ENCODE results near the gene ARHGEF10L. TPM values are rescaled to one million over a fixed set of nuclear protein-coding genes. Genes with fewer than 3 reads are reported as not detected.

ARHGEF10L gene
- total RNA-seq, 2 experiments from 2014 or later, result not detected

DNA sequence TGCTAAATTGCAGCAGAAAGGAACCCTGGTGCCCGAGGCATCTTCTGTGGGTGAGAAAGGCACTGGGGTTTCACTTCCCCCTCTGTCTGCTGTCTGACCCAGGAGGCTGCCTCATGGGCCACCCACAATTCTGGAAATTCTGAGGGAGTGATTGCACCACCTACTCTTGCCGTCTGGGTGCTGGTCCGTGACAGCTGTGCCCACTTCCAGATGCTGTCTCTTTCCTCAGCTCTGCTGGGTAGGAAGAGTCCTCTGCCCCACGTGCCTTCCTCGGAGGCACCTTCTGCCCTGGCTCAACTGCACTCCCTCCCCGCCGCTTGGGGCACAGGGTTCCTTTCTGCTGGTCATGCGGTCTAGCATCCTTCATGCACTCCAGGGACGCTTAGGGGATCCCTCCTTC is 96.3 kb downstream of the ARHGEF10L start:
- TF ChIP-seq, protein P1, sequence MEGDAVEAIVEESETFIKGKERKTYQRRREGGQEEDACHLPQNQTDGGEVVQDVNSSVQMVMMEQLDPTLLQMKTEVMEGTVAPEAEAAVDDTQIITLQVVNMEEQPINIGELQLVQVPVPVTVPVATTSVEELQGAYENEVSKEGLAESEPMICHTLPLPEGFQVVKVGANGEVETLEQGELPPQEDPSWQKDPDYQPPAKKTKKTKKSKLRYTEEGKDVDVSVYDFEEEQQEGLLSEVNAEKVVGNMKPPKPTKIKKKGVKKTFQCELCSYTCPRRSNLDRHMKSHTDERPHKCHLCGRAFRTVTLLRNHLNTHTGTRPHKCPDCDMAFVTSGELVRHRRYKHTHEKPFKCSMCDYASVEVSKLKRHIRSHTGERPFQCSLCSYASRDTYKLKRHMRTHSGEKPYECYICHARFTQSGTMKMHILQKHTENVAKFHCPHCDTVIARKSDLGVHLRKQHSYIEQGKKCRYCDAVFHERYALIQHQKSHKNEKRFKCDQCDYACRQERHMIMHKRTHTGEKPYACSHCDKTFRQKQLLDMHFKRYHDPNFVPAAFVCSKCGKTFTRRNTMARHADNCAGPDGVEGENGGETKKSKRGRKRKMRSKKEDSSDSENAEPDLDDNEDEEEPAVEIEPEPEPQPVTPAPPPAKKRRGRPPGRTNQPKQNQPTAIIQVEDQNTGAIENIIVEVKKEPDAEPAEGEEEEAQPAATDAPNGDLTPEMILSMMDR (IDR thresholded peaks at IDR 0.05), result no peak
- ChIA-PET POLR2A (no interaction called here), CTCF (no interaction called here)
- Mint-ChIP-seq H3K9me3 (no peaks in the 10 kb centered on the region), H3K27ac (no peak overlapping the region), H3K27me3 (no peaks in the 10 kb centered on the region), H3K36me3 (ENCODE audit: low read depth) (no peaks in the 10 kb centered on the region), H3K4me3 (no peak overlapping the region), H3K4me1 (ENCODE audit: low read depth) (no peaks in the 10 kb centered on the region)
- DNase-seq (no peak), ATAC-seq (no peak)
- intact Hi-C loops (cut with micrococcal nuclease), result no loop called here

DNA sequence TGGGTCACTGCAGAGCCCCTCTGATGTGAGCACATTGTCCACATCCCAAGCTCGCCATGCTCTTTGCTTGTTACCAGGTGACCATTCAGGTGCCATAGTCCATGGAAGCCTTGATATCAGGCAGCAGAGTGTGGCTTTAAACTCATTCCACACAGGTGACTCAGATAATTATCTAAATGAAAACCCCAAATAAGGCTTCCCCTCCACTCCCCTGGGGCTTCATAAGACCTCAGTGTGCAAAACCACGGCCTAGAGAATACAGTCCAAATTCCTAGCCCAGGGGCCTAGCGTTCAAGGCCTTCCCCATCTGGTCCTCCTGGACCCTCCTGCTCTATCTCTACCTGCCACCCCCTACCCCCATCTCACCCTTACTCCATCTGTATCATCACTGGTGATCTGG is 97.1 kb downstream of the ARHGEF10L start:
- Mint-ChIP-seq H3K27me3 (no peaks in the 10 kb centered on the region), H3K9me3 (no peaks in the 10 kb centered on the region), H3K36me3 (ENCODE audit: low read depth) (no peaks in the 10 kb centered on the region), H3K4me1 (ENCODE audit: low read depth) (no peaks in the 10 kb centered on the region), H3K27ac (no peak overlapping the region), H3K4me3 (no peak overlapping the region)
- ChIA-PET POLR2A (no interaction called here), CTCF (no interaction called here)
- TF ChIP-seq, protein P1 (IDR thresholded peaks at IDR 0.05), result no peak
- DNase-seq (no peak), ATAC-seq (no peak)
- intact Hi-C loops (cut with micrococcal nuclease), result no loop called here

DNA sequence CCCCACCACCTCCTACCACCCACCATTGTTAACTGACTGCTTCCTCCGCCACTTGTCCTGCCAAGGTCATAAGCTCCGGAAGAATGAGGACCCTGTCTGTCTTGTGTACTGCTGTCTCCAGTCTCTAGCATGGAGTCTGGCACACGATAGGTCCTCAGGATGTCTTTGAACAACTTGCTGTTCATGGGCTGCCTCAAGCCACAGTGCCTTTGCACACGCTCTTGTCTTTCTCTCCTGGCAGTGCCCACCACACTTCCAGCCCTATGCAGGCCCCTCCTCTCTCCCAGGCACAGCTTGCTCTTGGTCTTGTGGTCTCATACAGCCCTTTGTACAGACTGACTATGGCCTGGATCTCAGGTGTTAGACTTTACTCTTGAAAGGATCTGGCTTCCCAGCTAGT is 97.6 kb downstream of the ARHGEF10L start:
- intact Hi-C loops (cut with micrococcal nuclease), result no loop called here
- TF ChIP-seq, protein P1 (IDR thresholded peaks at IDR 0.05), result no peak
- Mint-ChIP-seq H3K4me3 (no peak overlapping the region), H3K36me3 (ENCODE audit: low read depth) (no peaks in the 10 kb centered on the region), H3K9me3 (no peaks in the 10 kb centered on the region), H3K4me1 (ENCODE audit: low read depth) (no peaks in the 10 kb centered on the region), H3K27ac (no peak overlapping the region), H3K27me3 (no peaks in the 10 kb centered on the region)
- ATAC-seq (no peak), DNase-seq (no peak)
- ChIA-PET CTCF (no interaction called here), POLR2A (no interaction called here)

DNA sequence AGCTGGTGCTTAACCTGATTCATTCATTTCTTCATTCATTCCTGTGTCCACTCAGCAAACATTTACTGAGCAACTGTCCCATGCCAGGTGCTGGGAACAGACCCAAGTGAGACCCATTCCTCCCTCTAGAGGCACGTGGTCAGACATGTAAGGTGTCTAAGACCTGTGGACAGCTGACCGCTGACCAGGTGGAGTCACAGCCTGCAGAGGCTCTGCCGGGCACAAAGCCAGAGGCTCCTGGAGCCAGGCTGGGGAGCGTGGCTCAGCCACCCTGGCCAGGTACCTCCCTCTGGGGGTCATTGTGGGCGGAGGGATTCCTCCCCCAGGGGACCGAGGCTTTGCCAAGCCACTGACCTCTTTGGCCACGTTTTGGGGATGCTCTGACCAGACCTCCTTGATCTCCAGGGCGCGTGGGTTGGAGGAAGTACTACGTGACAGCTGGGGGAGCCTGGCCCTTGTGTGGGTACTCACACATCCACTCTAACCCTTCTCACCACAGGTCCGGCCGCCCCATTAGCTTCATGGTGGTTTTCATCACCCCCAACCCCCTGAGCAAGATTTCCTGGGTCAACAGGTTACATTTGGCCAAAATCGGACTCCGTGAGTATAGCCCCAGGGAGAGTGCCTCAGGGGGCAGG is 100.3 kb downstream of the ARHGEF10L start:
- Mint-ChIP-seq H3K4me3 (no peak overlapping the region), H3K27me3 (no peaks in the 10 kb centered on the region), H3K36me3 (ENCODE audit: low read depth) (no peaks in the 10 kb centered on the region), H3K4me1 (ENCODE audit: low read depth) (no peaks in the 10 kb centered on the region), H3K9me3 (no peaks in the 10 kb centered on the region), H3K27ac (no peak overlapping the region)
- TF ChIP-seq, protein P1 (IDR thresholded peaks at IDR 0.05), result no peak
- ChIA-PET POLR2A (no interaction called here), CTCF (no interaction called here)
- ATAC-seq (no peak), DNase-seq (no peak)
- intact Hi-C loops (cut with micrococcal nuclease), result no loop called here

DNA sequence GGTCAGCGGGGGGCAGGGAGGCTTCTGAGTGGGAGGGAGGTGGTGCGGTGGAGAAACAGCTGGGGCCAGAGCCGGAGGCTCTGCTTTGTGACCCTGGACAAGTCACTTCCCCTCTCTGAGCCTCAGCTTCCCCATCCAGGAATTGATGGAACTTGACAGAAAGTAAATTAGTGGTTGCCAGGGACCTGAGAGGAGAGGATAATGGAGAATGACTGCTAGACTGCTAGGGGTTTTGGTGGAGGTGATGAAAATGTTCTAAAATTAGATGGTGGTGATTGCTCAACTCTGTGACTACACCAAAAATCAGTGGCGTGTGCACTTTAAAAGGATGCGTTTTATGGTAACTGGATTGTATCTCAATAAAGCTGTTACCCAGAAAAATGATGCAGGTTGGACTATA is 100.9 kb downstream of the ARHGEF10L start:
- TF ChIP-seq, protein P1 (IDR thresholded peaks at IDR 0.05), result no peak
- intact Hi-C loops (cut with micrococcal nuclease), result no loop called here
- Mint-ChIP-seq H3K36me3 (ENCODE audit: low read depth) (no peaks in the 10 kb centered on the region), H3K27ac (no peak overlapping the region), H3K4me1 (ENCODE audit: low read depth) (no peaks in the 10 kb centered on the region), H3K4me3 (no peak overlapping the region), H3K9me3 (no peaks in the 10 kb centered on the region), H3K27me3 (no peaks in the 10 kb centered on the region)
- CTCF ChIA-PET, result no interaction called here
- POLR2A ChIA-PET, result no interaction called here
- no peak for ATAC-seq
- DNase-seq, result no peak

Data from activated CD8-positive, alpha-beta T cell treated with anti-CD3 and anti-CD28 coated beads for 36 hours (primary cell).